Renal pelvis (tissue), 4 donors: ENCODE results near the gene UQCRC1. TPM values are rescaled to one million over a fixed set of nuclear protein-coding genes. Genes with fewer than 3 reads are reported as not detected.
"Not testable (repeated sequence)": the region's sequence is repeated elsewhere in the genome, so short reads cannot be mapped to it uniquely, and the experiment has no call there.

Source experiments
- DNase-seq: peaks from one replicate; pipeline ENCODE4 v3.0.0-alpha.2; 2013
- polyA plus RNA-seq, 3 donors: library from polyadenylated mRNA; unstranded; fragments of 120-200 nt; gene quantifications; one replicate each; pipeline ENCODE4 v1.2.1, GENCODE V29; 2013; ENCODE audit not compliant: insufficient read length in 3 of 3

Gene UQCRC1
- polyA plus RNA-seq, 3 donors, result 310 to 328 (median 322) TPM

GRCh38 chr3:48558493-48559134 is 50.8 kb downstream of the UQCRC1 start:
- DNase-seq, result no peak

DNA sequence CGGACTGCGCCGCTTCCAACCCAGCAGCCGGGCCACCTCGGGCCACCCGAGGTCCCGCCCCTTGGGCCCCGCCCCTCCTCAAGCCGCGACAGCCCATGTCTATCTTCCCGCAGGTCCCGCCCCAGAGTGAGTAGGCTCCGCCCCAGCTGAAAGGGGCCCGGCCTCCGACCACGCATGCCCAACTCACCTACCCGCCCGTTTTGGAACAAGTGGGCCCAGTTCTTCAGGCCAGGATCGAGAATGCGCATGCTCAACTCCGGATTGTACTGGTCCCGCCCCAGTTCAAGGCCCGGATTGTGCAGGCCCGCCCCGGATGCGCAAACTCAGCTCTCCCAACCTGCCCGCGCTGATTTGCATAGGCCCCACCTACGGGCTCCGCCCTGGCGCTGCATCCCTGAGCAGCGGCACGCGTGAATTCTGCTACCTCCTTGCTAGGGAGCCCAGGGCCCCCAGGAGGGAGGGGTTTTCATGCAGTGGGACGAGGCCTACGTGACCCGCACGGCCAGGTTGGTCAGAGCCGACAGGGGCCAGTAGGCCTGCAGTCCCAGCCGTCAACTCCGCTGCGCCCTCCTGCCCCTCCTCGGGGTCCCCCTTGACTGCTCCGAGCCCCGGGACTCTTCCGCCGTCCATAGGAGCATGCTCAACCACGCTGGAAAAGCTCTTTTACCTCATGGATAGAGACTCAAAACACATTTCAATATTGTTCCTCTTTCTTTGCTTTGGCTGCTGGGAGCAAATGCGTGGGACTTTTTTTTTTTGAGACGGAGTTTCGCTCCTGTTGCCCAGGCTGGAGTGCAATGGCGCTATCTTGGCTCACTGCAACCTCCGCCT is 52.4 kb downstream of the UQCRC1 start, which contains the start of gene PFKFB4:
Gene PFKFB4, minus strand, starts transcription at position 8 of the 831 bp plus-strand sequence. CDS start 26 bp downstream, outside the sequence.
- DNase-seq, result peak; percentile 99

GRCh38 chr3:48555949-48556795 is 53.3 kb downstream of the UQCRC1 start:
- DNase-seq, result no peak

GRCh38 chr3:48555231-48555948 is 54.1 kb downstream of the UQCRC1 start:
- no peak for DNase-seq

DNA sequence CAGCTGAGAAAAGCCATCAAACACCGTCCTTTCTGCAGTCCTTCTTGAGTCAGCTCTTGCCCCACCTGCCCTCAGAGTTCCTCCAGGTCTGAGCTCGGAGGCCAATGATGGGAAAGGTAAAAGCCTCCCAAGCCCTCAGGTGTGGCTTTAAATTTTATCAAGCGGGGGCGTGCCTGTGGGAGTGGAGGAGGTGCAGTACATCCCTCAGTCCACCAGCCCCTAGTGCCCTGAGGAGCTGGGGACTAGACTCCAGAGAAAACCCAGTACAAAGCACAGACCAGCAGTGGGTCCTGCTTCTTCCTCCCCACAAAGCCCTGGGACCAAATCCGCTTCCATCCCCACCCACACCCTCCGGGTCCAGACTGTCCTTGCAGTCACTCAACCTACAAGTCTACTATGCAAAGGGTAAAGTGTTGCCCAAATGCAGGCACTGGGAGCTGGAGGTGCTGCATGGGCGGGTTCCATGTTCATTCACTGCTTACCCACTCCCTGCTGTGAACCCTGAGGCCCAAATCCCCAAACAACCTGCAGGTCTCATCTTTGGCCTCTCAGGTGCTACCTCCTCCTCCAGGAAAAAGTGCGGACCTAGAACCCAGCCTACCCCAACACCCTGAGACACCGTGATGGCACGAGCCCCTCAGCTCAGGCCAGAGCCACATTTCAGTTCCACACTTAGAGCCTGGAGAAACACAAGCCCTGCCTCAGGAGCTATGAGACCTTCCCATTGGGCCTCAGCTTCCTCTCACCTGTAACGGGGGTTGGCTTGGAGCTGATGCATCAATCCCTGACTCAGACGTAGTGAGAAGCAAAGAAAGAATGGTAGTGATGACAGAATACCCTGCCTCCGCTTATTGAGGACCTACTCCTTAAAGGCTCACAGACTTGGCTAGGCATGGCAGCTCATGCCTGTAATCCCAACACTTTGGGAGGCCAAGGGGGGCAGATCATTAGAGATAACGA is 55.3 kb downstream of the UQCRC1 start:
- DNase-seq, result no peak

GRCh38 chr3:48553361-48553760 is 56.1 kb downstream of the UQCRC1 start:
- no peak for DNase-seq

GRCh38 chr3:48552111-48552951 is 57.1 kb downstream of the UQCRC1 start:
- no peak for DNase-seq

DNA sequence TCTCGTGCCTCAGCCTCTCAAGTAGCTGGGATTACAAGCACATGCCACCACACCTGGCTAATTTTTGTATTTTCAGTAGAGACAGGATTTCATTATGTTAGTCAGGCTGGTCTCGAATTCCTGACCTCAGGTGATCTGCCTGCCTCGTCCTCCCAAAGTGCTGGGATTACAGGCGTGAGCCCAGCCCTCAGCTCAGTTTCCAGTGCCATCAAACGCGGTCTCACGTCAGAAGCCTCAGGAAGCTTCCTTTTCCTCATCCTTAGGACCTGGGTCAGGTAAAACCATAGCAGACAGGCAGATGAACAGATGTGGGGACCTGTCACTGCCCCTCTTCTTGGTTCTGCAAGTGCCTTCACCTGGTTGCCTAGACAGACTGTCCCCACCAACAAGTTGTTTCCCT is 57.8 kb downstream of the UQCRC1 start:
- not testable (repeated sequence) for DNase-seq

Other genes starting within 250 kb of the UQCRC1 start
- gene FBXW12, start 237.4 kb downstream of the UQCRC1 start, polyA plus RNA-seq, result 1 to 10 TPM in 2 of 3 donors, under 1 TPM in 1; 0.34 to 1.2 (median 1.1) TPM
- gene PLXNB1, start 179.6 kb downstream of the UQCRC1 start, polyA plus RNA-seq, result 100 to 1,000 TPM; 181 to 239 (median 234) TPM
- gene CCDC51, start 169.5 kb downstream of the UQCRC1 start, polyA plus RNA-seq, result 10 to 100 TPM; 28.7 to 32.9 (median 29.2) TPM
- 100 to 1,000 TPM; 250 to 316 (median 307) TPM for gene TMA7, start 169.4 kb downstream of the UQCRC1 start, polyA plus RNA-seq
- 10 to 100 TPM; 12.3 to 14.3 (median 13.2) TPM for gene ATRIP, start 162.9 kb downstream of the UQCRC1 start, polyA plus RNA-seq
- gene SHISA5, start 105.5 kb downstream of the UQCRC1 start, polyA plus RNA-seq, result 100 to 1,000 TPM; 101 to 126 (median 109) TPM
- 1 to 10 TPM; 5.3 to 6.2 (median 6.0) TPM for gene PFKFB4, start 52.8 kb downstream of the UQCRC1 start, polyA plus RNA-seq
- under 1 TPM; 0.26 to 0.51 (median 0.40) TPM for gene UCN2, start 45.9 kb downstream of the UQCRC1 start, polyA plus RNA-seq
- gene COL7A1, start 14.3 kb downstream of the UQCRC1 start, polyA plus RNA-seq, result 10 to 100 TPM; 24.4 to 31.6 (median 24.8) TPM
- not detected for gene TMEM89, start 12.1 kb upstream of the UQCRC1 start, polyA plus RNA-seq
- 10 to 100 TPM; 27.4 to 34.6 (median 33.1) TPM for gene SLC26A6, start 25.8 kb upstream of the UQCRC1 start, polyA plus RNA-seq
- gene CELSR3, start 53.2 kb upstream of the UQCRC1 start, polyA plus RNA-seq, result 1 to 10 TPM; 1.2 to 1.6 (median 1.3) TPM
- 10 to 100 TPM; 21.0 to 22.8 (median 22.7) TPM for gene NCKIPSD, start 76.3 kb upstream of the UQCRC1 start, polyA plus RNA-seq
- 100 to 1,000 TPM; 200 to 263 (median 240) TPM for gene IP6K2, start 107.6 kb upstream of the UQCRC1 start, polyA plus RNA-seq
- gene PRKAR2A, start 238.2 kb upstream of the UQCRC1 start, polyA plus RNA-seq, result 10 to 100 TPM; 36.9 to 45.6 (median 39.1) TPM